ENCODE results near the gene MITF.

The MITF gene

DNA sequence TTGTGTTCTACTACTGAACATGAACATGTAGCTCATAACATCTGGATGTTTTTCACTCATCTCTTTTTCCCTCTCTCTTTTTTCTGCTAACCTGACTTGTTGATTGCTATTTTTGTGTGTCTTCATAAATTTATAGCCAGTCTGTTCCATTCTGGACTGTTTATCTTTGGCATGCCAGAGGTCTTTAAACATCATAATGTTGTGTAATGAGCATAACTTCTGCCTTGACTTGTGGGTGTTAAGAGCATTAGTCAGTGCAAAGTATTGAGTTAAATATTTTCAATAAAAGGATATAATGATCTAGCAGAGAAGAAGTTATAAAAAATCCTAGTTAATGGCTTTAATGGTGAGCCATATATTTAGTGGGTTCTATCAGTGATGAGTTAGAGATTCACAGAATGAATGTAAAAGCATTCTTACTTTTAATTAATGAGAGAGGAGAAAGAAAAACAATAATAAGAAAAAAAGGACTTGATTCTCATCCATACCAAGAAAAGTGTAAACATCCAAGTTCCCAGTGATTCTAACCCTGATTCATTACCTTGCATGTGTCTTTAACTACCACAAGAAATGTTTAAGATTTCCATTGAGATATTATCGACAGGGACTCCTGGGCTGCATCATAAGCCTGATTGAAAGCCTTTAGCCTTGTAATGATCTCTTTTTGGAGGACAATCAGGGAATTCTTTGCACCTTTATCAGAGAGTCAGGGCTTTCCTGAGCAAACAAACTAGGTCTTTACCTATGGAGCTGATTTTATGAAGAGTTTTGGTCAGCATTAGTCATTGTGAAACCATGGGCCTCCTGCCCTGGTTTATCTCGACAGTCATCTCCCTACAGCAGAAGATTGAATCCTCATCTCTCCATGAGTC is 22.9 kb downstream of the MITF start:
- DNase-seq, result no peak

DNA sequence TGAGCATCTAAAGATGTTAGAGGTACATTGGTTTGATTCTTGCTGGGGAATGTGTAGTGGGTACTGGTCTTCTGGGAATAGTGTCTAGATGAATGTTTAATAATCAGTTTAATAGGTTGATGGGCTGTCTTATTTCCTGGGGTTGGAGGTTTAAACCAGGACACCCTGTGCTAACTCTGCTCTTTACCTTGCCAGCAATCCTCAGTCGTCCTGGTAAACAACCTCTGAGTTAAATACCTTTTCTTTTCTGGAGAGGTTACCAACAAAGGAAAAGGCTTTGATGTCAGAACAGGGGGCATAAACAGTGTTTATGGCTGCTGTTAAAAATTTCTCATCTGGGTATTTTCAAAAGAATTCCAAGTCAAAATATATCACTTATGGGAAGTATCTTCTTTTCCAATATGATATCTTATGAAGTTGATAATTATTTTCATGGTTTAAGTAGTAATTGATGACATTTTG is 23.5 kb downstream of the MITF start:
- DNase-seq, result no peak

DNA sequence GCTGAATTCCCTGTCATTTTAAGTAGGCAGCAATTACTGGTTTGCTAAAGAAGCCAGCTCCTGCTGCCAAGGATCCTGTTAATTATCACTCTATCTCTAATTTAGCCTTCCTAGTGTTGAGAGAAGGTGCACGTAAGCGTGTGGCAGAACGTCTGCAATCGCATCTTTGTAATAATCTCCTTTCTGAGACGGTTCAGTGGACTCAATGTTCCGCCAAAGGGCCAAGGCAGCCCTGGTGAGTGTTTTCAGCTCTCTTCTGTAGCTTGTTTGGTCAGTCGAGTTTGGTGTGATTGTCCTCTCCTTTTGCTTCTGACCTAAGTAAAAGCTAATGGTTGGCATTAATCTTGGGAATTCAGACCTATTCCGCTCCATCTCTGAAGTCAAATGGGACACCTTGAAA is 24.2 kb downstream of the MITF start:
- DNase-seq, result no peak

DNA sequence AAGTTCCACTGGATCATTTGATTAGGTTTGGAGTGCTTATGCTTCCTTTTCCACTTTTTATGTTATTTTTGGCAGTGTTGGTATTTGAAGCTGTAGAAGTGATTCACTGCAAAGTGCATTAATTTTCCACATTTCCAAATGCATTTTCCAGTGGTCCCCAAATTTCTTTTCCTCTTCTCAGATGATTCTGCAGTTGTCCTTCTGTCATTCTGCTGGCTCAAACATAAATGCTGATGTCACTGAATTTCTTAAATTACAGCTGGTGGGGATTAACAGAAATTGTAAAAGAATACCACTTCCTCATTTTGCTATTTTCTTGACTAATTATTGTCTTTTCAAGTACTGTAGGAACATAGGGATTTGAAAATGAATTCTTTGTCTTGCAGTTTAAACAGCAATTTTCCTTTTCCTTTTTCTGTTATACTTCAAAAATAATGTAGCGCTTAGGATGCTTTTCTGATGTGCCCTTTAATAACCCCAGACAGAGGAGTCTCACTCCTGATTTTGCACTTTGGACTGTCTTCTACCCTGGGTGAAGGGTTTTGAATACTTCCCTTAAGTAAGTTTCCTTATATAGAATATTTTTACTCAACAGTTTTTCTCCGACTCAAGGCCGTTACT is 25.0 kb downstream of the MITF start:
- DNase-seq, result no peak

DNA sequence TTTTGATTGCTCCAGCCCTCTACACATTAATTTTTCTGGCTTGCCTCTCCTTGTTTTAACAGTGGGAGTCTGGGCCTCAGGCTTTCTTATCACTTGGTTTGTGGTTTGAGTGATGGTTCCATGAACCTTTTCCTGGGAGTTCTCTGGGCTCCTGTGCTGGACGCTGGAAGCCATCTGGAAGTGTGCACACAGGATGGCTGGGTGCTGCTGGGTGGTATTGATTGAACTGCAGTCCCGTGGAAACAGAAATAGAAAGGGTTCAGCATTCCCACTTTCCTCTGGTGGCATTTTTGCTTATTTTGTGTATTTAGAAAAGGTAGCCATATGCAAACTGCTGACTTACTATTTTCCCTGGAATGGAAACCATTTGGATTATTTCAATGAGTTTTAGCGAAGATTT is 25.6 kb downstream of the MITF start:
- DNase-seq, result no peak

DNA sequence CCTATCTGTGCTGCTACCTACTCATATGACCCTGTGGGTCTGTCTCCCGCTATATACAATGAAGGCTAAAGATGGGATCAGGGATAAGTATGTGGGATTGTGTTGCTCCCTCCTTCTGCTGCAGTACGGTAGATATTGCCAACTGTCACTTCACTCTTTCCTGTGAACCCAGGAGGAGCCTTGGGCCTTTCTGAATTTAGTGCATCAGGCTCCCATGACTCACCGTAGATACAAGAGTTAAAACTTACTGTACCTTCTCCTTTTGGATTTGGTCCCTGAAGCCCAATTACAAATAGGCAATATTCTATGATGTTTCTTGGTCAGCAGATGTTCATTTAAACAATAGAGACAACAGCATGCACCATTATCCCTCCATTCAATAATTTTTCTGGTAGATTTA is 27.4 kb downstream of the MITF start:
- no peak for DNase-seq

DNA sequence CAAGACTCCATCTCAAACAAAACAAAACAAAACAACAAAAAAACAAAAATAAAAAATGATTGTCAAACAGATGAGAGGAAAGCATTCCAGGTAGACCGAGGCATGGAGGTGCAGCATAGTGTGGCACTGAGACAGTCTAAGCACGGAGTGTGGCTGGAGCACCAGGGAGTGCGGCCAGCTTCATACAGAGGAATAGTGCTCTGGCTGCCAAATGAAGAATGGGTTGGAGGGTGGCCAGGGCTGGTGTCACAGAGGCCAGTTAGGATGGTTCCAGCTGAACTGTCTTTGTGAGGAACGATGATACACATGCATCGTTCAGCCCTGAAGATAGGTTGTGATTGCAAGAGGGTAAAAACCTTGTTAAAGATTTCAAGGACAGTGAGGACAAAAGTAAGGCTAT is 28.3 kb downstream of the MITF start:
- no peak for DNase-seq

DNA sequence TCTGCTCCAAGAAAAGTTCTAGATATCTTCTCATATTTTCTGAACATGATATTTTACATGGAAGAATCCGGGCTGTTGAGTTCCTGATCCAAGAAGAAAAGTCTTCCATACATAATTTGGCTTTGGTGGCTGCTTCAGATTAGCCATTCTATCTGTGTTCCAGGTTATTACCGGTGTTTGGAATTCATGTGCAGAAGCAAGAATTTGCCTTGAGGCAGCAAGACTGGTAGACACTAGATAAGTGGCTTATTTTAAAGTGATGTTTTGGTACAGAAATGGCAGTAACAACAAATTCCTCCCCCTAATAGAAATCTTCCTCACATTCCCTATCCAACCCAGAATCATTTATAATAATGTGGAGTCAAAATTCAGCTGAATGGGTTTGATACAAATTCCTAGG is 29.2 kb downstream of the MITF start:
- DNase-seq, result no peak

DNA sequence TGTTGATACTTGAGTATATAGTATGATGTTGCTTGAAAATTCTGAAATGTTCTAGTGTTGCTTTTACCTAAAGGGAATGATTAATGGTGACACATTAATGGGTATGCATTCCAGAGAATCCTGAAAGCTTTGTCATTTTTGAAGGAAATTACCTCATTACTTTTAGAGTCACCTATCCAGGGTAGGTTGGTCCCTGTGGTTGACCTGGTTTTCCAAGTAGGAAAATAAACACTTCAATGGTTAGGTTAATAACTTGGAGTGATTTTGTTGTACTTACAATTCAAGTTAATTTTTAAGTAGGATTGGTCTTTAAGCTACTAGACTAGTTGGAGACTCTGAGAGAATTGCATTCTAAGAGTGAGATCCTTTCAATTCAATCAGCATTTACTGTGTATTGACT is 31.0 kb downstream of the MITF start:
- DNase-seq, result no peak

DNA sequence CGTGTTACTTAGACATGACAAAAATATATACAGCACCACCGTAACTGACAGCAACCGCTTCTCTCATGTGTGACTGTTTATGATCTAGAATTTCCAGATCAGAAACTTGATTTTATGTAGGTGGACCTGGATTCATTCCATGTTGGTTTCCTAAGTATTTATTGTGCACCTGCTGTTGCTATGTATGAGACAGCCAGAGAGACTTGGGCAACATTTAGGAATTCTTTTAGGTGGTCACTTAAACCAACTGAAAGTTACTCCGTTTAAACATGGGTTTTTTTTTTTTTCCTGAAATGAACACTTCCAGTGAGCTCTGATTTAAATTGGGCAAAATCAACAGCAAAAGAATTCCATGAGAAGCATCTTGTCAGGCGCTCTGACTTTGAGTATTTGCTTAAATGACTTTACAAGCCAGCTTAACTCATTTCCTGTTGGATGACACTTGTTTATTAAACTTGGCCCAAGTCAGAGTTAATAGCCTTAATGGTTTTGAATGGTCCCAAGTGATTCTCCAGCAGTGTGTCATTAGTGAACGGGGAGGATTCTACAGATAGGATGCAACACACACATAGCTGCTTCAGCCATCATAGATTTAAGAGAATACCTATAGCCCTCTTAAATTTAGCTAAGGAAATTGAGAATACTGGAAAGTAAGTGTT is 31.8 kb downstream of the MITF start:
- no peak for DNase-seq

DNA sequence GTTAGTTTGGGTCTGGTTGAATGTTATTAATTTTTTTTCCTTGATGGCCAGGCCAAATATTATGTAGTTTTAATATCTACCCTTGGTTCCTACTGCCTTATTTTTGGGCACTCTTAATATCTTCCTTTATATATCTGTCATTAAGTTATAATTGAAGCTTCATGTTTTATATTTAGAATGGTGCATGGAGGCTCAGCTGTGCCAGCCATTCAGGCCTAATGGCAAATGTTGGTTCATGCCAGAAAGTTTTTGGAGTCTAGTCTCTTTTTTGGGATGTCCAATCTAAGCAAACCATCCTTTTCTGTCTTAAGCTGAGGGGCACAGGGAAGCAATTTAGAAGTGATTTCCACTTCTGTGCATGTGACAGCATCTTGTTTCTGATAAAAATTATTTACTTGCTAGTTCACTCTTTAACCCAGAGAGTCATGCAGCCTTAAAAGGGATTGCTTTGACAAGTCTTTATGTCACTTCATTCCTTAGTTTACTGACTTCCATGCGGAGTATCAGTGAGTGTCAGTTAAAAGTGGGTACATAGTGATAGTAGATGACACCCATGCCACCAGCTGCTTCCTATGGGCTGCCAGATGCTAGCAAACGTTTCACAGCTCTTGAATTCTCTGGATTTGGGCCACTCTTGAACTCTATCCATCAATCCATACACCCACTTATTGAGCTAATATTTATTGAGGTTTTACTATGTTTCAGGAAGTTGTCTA is 33.0 kb downstream of the MITF start:
- DNase-seq, result no peak

DNA sequence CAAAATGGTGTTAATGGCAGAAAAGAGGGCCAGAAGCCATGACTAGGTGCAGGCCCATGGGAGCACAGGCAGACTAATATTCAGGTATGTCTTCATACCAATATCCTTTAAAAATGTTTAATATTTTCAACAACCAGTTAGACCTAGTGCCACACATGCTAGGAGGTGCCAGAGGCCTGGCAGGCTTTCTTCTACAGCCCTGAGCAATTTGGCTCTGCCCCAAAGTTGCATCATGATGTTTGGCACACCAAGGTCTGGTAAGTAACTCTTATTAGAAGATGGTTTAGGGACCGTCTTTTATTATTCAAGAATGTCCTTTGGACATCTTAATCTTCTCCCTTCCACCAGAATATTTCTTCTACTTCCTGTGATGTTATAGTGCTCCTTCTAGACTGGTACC is 34.8 kb downstream of the MITF start:
- DNase-seq, result no peak

DNA sequence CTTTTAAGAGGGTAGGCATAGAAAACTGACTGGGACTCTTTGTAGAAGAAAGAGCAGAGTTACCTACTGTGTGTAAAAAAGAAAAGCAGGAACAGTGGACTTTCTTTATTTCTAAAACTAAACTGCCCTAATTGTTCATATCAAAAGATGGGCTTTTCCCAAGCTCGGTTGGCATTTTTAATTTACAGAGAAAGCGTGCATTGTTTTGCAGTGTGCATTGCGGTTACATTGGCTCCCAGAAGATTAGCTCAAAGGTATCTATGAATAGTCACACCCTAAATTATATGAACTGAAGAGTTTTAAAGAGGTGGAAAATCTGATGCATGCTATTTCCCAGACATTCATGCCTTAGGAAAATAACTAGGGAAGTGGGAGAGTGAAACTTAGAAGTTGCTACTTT is 36.5 kb downstream of the MITF start:
- DNase-seq, result no peak

DNA sequence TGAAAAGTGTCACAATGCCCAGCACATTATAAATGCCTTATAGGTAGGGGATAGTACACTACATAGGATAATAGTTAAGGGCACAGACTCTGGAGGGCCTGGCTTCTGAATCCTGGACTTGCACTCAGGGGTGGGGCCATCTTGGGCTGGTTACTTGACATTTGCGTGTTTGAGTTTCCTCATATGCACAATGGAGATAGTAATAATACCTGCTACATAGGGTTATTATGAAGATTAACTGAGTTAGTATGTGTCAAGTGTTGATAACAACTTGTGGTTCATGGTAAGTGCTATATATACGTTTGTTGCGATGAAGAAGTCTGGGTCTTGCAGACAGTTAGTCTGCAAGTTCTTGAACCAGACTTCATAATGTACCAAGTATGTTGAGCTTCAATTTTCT is 37.0 kb downstream of the MITF start:
- DNase-seq, result peak; percentile 48

DNA sequence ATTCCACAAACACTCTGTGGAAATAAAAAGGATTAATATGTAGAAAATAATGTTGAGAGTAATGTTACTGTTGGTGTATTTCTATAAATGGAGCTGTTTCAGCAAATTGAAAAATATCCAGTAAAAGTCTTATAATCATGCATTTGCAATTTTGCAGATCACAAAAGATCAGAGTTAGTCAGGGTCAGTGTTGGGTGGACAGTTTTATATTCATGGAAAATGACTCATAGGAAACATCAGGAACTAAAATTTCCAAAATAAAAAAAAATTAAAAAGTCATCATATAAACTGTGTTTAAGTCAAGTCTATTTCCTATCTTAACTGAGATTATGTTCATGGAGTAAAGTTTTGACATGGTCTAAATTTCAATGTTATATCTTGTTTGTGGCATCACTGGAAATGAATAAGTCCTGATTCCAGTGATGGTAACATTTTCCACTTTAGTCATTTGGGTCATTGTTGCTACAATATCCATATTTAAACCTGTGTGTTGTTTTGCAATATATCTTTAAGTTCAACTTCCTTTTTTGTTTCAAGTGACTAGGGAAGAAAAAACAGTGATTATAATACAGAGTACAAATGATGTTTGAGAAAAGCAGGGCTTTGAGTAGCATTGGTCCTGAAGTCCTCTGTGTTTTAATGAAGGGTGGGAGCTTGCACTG is 37.8 kb downstream of the MITF start:
- DNase-seq, result peak; percentile 25

DNA sequence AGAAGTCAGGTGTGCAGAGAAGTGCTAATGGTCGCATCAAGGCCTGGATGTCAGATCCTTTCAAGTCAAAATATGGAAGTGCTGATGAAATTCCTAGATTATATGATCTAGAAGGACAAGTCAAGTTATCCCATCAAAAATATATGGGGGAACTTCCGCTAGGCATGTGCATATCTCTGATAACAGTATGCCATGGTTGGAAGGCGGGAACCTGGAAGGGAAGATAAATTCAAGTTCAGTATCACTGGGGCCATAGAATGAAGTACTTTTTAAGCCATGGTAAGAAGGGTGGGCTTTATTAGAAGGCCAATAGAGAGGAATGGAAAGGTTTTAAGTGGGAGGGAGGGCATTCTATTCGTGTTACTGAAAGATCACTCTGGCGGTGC is 38.3 kb downstream of the MITF start:
- DNase-seq, result peak; percentile 24

DNA sequence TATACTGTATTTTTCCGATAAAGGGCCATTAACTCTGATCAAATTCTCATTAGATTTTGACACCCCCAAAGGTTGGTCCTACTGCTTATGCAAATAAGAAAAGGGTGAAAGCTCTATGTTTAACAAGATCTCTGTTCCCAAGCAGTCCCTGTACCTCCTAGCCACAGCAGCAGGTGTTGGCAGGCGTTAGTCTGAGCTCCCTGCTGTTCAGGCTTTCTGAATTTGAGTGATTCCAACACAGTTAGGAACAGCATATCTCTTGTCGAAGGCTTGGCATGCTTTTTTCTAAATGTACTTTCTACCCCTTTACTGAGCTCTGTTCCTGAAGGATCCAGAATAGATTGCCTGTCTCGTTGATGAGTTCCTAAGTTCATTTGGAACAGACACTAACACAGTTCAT is 42.3 kb downstream of the MITF start:
- DNase-seq, result no peak

DNA sequence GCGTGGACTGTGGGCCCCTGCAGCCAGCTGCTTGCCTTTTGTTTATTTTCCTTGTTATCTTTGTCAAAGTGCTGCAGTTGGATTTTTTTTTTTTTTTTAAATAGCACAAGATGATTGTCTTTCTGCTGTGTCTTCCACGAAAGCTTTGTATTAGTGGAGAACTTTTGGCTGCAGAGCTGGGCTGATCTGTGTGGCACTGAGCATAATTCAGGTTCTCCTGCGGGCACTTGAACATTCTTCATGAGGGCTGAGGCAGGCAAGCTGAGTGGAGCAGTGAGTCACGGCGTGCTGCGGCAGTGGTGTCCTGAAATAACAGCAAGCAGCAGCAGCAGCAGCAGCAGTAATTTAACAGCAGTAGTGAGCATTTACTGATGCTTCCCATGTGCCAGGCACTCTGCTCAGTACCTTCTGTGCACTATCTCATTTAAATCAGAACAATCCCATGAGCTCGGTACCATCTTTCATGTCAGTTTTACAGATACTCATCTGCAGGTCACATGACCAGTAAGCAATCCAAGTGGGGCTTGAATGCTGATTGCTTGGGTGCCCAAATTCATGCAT is 45.8 kb downstream of the MITF start:
- no peak for DNase-seq

DNA sequence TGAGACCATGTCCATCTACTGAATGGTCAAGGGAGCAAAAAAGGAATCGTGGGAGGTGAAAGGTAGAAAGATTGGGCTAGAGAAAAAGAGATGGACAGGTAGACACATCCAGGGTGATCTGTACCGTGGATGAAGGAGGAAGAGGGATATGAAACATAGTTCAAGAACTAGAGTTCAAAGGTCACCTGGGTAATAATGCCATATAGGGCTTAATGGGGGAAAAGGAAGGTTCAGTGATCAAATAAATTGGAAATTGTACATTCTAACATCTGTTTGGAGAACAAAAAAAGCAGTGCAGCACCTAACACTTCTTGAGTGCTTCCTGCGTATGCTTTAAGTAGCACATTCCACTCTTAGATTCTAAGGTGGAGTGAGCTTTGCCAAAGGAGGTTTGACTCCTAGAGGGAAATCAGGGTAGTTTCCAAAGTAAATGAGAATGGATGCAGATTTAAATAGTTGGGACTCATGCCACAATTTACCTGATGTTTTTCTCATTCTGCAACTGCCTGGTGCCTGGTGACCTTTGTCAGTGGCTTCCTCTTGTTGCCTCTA is 46.6 kb downstream of the MITF start:
- DNase-seq, result no peak

DNA sequence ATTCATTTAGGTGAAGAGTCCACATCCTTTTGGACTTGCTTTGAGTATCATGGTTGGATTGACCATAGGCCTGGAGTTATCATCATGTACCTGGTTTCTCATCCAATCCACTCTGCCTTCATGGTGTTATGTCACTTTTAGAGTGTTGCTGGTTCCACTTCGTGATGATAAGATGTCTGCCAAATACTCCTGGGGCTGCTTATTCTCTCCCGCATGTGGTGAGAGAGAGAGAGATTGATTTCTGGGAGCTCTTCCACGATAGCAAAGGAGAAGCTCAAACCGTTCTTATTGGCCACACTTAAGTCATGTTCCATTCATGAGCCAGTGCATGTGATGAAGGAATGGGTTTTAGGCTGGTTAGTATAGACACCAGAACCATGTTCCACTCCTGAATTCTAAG is 47.6 kb downstream of the MITF start:
- DNase-seq, result no peak

DNA sequence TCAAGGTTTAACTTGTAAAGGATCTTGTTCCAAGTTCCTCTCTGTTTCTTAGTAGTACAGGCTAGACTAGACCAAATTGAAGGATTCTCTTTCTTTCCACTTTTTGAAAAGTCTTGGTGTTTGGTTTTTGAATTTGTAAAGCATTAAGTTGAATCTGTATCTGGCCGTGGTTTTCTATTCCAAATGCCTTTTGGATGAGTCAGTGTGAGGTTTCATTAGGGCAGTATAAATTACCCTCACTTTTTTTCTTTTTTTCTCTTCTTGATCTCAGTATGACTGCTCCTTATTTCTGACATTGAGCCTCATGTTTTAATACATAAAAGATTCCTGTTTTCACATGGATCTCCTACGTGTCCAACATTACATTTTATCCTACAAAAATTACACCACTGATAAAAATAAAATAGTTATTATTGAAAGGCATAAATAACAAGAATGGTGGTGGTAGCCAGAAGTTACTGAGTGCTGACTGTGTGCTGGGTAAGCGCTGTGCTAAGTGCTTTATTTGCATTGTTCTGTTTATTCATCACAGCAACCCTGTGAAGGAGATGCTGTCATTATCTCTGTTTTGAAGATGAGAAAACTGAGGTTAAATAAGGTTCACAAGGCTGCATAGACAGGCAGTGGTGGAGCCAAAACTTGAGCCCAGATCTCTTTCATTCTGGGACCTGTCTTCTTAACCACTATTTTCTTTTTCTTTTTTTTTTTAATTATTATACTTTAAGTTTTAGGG is 48.3 kb downstream of the MITF start:
- DNase-seq, result no peak

DNA sequence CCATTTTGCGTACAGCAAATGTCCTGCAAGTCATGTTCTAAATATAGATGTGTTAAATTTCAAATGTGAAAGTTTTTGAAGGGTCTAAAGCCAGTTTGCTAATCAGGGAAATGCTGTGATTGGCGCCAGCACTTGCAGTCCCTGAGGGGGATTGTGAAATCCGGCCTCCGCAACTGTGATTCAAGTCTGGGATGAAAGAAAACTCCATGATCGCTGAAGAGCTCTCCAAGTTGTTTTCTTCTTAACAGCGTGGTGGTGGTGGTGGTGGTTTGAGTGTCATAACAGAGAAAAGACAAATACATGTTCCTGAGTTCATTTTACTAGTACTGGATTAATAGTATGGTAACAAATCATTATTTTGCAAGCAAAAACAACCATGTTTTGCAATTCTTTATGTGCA is 51.8 kb downstream of the MITF start:
- no peak for DNase-seq

All from hematopoietic multipotent progenitor cell treated with erythropoietin and hydrocortisone succinate and interleukin-3 and kit ligand, for 8 days (in vitro differentiated cells).